Measurements from ENCODE around the gene GATAD2A.

DNA sequence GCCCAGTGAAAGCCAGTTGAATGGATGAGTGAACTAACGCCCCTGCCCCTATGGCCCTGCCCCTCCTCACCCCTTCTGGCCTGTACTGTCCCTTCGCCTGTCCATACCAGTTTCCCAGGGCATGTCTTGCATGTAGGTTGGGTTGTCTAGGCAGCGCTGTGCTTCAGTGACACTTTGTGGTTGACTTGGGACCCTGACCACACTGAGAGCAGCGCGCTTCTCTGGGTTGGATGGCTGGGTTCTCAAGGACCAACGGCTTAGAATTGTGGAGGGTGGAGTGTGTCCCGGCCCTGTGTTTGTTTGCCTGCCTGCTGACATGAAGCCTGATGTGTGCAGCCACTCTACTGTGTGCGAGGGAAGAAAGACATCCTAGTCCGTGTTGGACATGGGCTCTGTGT, 15.8 kb downstream of the GATAD2A start:
- TF ChIP-seq POLR2AphosphoS5 (IDR thresholded peaks at IDR 0.05; ENCODE audit: low read depth): no peak; the same call in 1 of the 2 replicates
- TF ChIP-seq CTCF (IDR thresholded peaks at IDR 0.05; ENCODE audit: insufficient read depth, low read length): no peak
- no peak for TF ChIP-seq SPI1 (IDR thresholded peaks at IDR 0.05; ENCODE audit: borderline replicate concordance, low read depth)
- TF ChIP-seq REST (IDR thresholded peaks at IDR 0.05; ENCODE audit: insufficient replicate concordance, low read depth): no peak
